HepG2 (cell line): Measurements from ENCODE around the gene KCTD21. TPM values are rescaled to one million over a fixed set of nuclear protein-coding genes. Genes with fewer than 3 reads are reported as not detected.

Experiments used
- ATAC-seq: fragments of 200-7000 bp; cut with Tn5 transposase; 3 replicates; pipeline ENCODE4 v1.9.1; 2020; ENCODE audit warnings: mild to moderate bottlenecking, moderate library complexity
- BruUV-seq: library from RNA; stranded (reverse); fragments of 400-500 nt; replicated peaks from 2 replicates; lab custom pipeline; 2021; lab: Mats Ljungman, UMichigan
- CTCF ChIA-PET: fragments of 300-600 bp; formaldehyde crosslinking; extraction: SDS; loops from one replicate; lab custom pipeline; 2021; ENCODE audit warnings: low total read pairs, inconsistent platforms, low intra/inter-chr PET ratio; lab: Yijun Ruan, JAX
- POLR2A ChIA-PET: fragments of 350-600 bp; sonication (Branson Sonifier 250); formaldehyde crosslinking; loops from one replicate; lab custom pipeline; 2020; ENCODE audit warnings: antibody characterized with exemption, inconsistent platforms; lab: Yijun Ruan, JAX
- DNase-seq: peaks from one replicate; pipeline ENCODE4 v3.0.0-alpha.2; 2015; ENCODE audit warnings: low spot score
- FAIRE-seq: peaks from 3 replicates; lab custom pipeline; 2011; peaks lifted over from hg19 to GRCh38; lab: Jason Lieb, UNC
- H2AFZ ChIP-seq: one replicate; pipeline ENCODE4 v1.6.1; 2011; ENCODE audit warnings: low read length, inconsistent platforms
- H3K27ac ChIP-seq: fragments of 300-600 bp; 3 replicates; pipeline ENCODE4 v1.8.0; 2011; ENCODE audit warnings: mixed run types, mild to moderate bottlenecking, mixed read lengths, low read length, inconsistent platforms; ENCODE audit not compliant: insufficient read depth; ENCODE audit errors: extremely low read length
- H3K27me3 ChIP-seq, 2 experiments: fragments of 200-600 bp in 1 of 2; 2 replicates in 1 of 2; 3 replicates in 1 of 2; pipeline versions ENCODE4 v1.6.0 to v1.8.0; 2011; ENCODE audit warnings: low read length in 2 of 2, mild to moderate bottlenecking in 2 of 2, moderate library complexity in 2 of 2, inconsistent platforms in 1 of 2; ENCODE audit not compliant: insufficient read depth in 2 of 2, control insufficient read depth in 1 of 2
- H3K36me3 ChIP-seq, 2 experiments: fragments of 200-600 bp in 1 of 2; replicated peaks in 1 of 2; 2 replicates in 1 of 2; 3 replicates in 1 of 2; pipeline versions ENCODE4 v1.5.1 to v1.8.0; 2011; ENCODE audit warnings: low read length in 2 of 2, inconsistent platforms in 1 of 2; ENCODE audit not compliant: insufficient read depth in 2 of 2, control insufficient read depth in 1 of 2
- H3K4me1 ChIP-seq: 2 replicates; pipeline ENCODE4 v1.5.1; 2012; ENCODE audit warnings: low read length, inconsistent platforms; ENCODE audit not compliant: insufficient read depth
- H3K4me2 ChIP-seq: 2 replicates; pipeline ENCODE4 v1.6.0; 2011; ENCODE audit warnings: low read depth, low read length, inconsistent platforms
- H3K4me3 ChIP-seq, 3 experiments: fragments of 200-600 bp in 1 of 3; sonication (generic), shearing (Covaris generic) in 1 of 3; replicated peaks in 1 of 3; 2 replicates each; pipeline ENCODE4 v1.5.1; 2011 to 2016; ENCODE audit warnings: low read length in 3 of 3, inconsistent platforms in 2 of 3, low read depth in 2 of 3, mild to moderate bottlenecking in 2 of 3, control low read depth in 1 of 3, mixed read lengths in 1 of 3; ENCODE audit not compliant: insufficient read depth in 1 of 3
- H3K79me2 ChIP-seq: one replicate; pipeline ENCODE4 v1.6.1; 2011; ENCODE audit warnings: low read length, inconsistent platforms; ENCODE audit not compliant: insufficient read depth
- H3K9ac ChIP-seq: 2 replicates; pipeline ENCODE4 v1.6.0; 2011; ENCODE audit warnings: mild to moderate bottlenecking, low read depth, low read length, inconsistent platforms; ENCODE audit not compliant: insufficient read depth
- H3K9me3 ChIP-seq: 2 replicates; pipeline ENCODE4 v1.5.1; 2012; ENCODE audit warnings: mild to moderate bottlenecking, low read length
- H4K20me1 ChIP-seq: 2 replicates; pipeline ENCODE4 v1.6.0; 2011; ENCODE audit warnings: inconsistent platforms, mild to moderate bottlenecking, low read length, moderate library complexity; ENCODE audit not compliant: insufficient read depth
- DMAP1 ChIP-seq: IDR thresholded peaks from 2 replicates; pipeline ENCODE4 v1.6.1; 2016
- DZIP1 ChIP-seq: sonication (generic); formaldehyde crosslinking; IDR thresholded peaks from 2 replicates; pipeline ENCODE4 v1.5.0; 2020; ENCODE audit warnings: mild to moderate bottlenecking, missing genetic modification reagents
- HNF1B ChIP-seq: sonication (generic); formaldehyde crosslinking; IDR thresholded peaks from 2 replicates; pipeline ENCODE4 v1.5.1; 2020; ENCODE audit warnings: mild to moderate bottlenecking, moderate library complexity, missing genetic modification reagents
- MBD4 ChIP-seq: IDR thresholded peaks from 2 replicates; pipeline ENCODE4 v1.6.1; 2012; ENCODE audit warnings: low read length, inconsistent platforms, borderline replicate concordance
- SKI ChIP-seq: fragments of 450-650 bp; IDR thresholded peaks from one replicate; pipeline ENCODE4 v1.6.1; 2018; ENCODE audit warnings: mild to moderate bottlenecking; ENCODE audit not compliant: partially characterized antibody
- ZNF264 ChIP-seq: sonication (generic); formaldehyde crosslinking; IDR thresholded peaks from 2 replicates; pipeline ENCODE4 v1.4.0; 2020; ENCODE audit warnings: missing genetic modification reagents
- ZNF44 ChIP-seq: sonication (generic); formaldehyde crosslinking; IDR thresholded peaks from 2 replicates; pipeline ENCODE4 v1.5.1; 2020; ENCODE audit warnings: mild to moderate bottlenecking, missing genetic modification reagents
- ZNF605 ChIP-seq: sonication (generic); formaldehyde crosslinking; IDR thresholded peaks from 2 replicates; pipeline ENCODE4 v1.8.0; 2022; ENCODE audit warnings: mild to moderate bottlenecking, missing genetic modification reagents
- ZNF747 ChIP-seq: sonication (generic); formaldehyde crosslinking; IDR thresholded peaks from 2 replicates; pipeline ENCODE4 v1.8.1; 2023; ENCODE audit warnings: missing genetic modification reagents, mild to moderate bottlenecking, borderline replicate concordance
- ZSCAN21 ChIP-seq: sonication (generic); formaldehyde crosslinking; IDR thresholded peaks from 2 replicates; pipeline ENCODE4 v1.8.0; 2022; ENCODE audit warnings: mild to moderate bottlenecking, missing genetic modification reagents, moderate library complexity, borderline replicate concordance
- WGBS: methylation state at CpG from one replicate; pipeline ENCODE4 v1.1.6; 2017; ENCODE audit warnings: low lambda C conversion rate; 5-methylcytosine and 5-hydroxymethylcytosine counted together
- in situ Hi-C: cut with HindIII; loops from 2 replicates; pipeline ENCODE4 v1.10.0; 2017; ENCODE audit warnings: low pct_unique_long_range_greater_than_20kb; ENCODE audit not compliant: extremely low pct_ligation_motif_present
- intact Hi-C: fragments of 100-400 bp; cut with micrococcal nuclease; formaldehyde crosslinking; loops from one replicate; pipeline ENCODE4 v1.10.0; 2022; ENCODE audit not compliant: unreplicated experiment
- polyA plus RNA-seq, 8 experiments: library from polyadenylated mRNA; depleted of rRNA in 3 of 8; stranded (reverse) in 7 of 8; unstranded in 1 of 8; fragments of >200 nt; fragmentation: Illumina TruSeq in 4 of 8; extraction: Trizol in 4 of 8; gene quantifications; 2 replicates each; pipeline versions ENCODE4 v1.2.1 to v1.2.3, GENCODE V29; 2011 to 2016; ENCODE audit warnings: low read depth in 4 of 8, missing spikeins in 1 of 8, mixed read lengths in 1 of 8; ENCODE audit not compliant: insufficient read depth in 1 of 8
- total RNA-seq, 5 experiments: library from RNA; depleted of rRNA; stranded (reverse); fragments of >200 nt; fragmentation: Illumina TruSeq; extraction: Trizol; gene quantifications; 2 replicates each; pipeline ENCODE4 v1.2.3, GENCODE V29; 2016; ENCODE audit warnings: low read depth in 1 of 5
- TF ChIP-seq, protein P1 (sequence below): sonication (generic); formaldehyde crosslinking; IDR thresholded peaks from 2 replicates; pipeline ENCODE4 v1.9.0; 2021; ENCODE audit warnings: mild to moderate bottlenecking, missing genetic modification reagents

KCTD21 gene
- total and polyA plus RNA-seq, 2 of the 13 experiments (the other 11 are each of a cell fraction or from before 2014, with no cell fraction given): 3.1 to 13.5 TPM

DNA sequence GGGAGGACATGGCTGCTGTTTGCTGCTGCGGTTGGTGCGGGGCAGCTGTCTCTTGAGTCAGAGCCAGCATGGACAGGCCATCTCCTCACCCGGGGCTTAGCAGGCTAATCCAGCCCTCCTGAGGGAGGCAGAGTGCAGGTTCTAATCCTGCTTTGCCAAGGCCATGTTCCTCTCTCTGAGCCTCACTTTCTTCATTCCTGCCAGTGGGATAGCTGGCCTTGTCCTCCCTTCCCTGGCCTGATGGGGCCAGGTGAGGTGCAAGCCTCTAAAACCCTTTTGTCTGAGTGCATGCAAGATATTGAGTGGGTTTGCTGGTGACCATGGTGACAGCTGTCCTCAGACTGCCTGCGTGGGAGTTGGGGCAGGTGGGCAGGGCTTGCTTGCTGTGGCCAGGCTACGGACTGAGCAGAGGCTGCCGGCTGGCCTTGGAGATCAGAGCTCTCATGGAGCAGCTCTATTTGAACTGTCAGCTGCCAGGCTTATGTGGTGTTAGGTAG, 3.8 kb upstream of the KCTD21 start (continued):
- TF ChIP-seq HNF1B (CRISPR knock-in tag) (peak; percentile 19; the same call in 1 of the 2 replicates), ZNF264 (no peak), SKI (peak; percentile 45), ZNF605 (0 out of 2 replicates have a peak, but pooled peaks have one; percentile 32)

GRCh38 chr11:78190871-78191538, 2.6 kb upstream of the KCTD21 start:
- no peak overlapping the region for H2AFZ ChIP-seq
- peaks cover 82% of the 10 kb centered on the region for H3K4me1 ChIP-seq
- no TSS peak for BruUV-seq
- no peaks in the 10 kb centered on the region for H4K20me1 ChIP-seq
- WGBS: 44% methylated on average over 13 of the region's 14 CpGs
- in situ Hi-C loops: no loop called here
- H3K4me3 ChIP-seq: peak overlapping the region; percentile 10 to 48 (median 16); a peak in 2 of 6 replicates
- H3K9ac ChIP-seq: no peak overlapping the region
- no peaks in the 10 kb centered on the region for H3K36me3 ChIP-seq
- intact Hi-C loops: no loop called here
- H3K4me2 ChIP-seq: peak overlapping the region; percentile 86
- H3K79me2 ChIP-seq: peaks cover 13% of the 10 kb centered on the region
- H3K9me3 ChIP-seq: no peaks in the 10 kb centered on the region
- peak; percentile 23 for FAIRE-seq
- H3K27me3 ChIP-seq: no peaks in the 10 kb centered on the region; a peak in 1 of 5 replicates
- ChIA-PET POLR2A (interaction anchor here (1.0 to 3.9 kb wide), 4 partner anchors 20 to 150 kb away, joined by 3 to 37 read pairs (median 4); partner anchors contain the start of gene ALG8), CTCF (no interaction called here)
- peak; percentile 32 for DNase-seq
- peak; percentile 1; the same call in 1 of the 3 replicates for ATAC-seq
- peak overlapping the region; percentile 39 for H3K27ac ChIP-seq
- TF ChIP-seq ZSCAN21 (peak; percentile 76; the same call in 1 of the 2 replicates), DZIP1 (CRISPR knock-in tag) (no peak), MBD4 (no peak), ZNF44 (CRISPR knock-in tag) (0 out of 2 replicates have a peak, but pooled peaks have one; percentile 53), DMAP1 (no peak), ZNF747 (CRISPR knock-in tag) (no peak)
- TF ChIP-seq, protein P1, sequence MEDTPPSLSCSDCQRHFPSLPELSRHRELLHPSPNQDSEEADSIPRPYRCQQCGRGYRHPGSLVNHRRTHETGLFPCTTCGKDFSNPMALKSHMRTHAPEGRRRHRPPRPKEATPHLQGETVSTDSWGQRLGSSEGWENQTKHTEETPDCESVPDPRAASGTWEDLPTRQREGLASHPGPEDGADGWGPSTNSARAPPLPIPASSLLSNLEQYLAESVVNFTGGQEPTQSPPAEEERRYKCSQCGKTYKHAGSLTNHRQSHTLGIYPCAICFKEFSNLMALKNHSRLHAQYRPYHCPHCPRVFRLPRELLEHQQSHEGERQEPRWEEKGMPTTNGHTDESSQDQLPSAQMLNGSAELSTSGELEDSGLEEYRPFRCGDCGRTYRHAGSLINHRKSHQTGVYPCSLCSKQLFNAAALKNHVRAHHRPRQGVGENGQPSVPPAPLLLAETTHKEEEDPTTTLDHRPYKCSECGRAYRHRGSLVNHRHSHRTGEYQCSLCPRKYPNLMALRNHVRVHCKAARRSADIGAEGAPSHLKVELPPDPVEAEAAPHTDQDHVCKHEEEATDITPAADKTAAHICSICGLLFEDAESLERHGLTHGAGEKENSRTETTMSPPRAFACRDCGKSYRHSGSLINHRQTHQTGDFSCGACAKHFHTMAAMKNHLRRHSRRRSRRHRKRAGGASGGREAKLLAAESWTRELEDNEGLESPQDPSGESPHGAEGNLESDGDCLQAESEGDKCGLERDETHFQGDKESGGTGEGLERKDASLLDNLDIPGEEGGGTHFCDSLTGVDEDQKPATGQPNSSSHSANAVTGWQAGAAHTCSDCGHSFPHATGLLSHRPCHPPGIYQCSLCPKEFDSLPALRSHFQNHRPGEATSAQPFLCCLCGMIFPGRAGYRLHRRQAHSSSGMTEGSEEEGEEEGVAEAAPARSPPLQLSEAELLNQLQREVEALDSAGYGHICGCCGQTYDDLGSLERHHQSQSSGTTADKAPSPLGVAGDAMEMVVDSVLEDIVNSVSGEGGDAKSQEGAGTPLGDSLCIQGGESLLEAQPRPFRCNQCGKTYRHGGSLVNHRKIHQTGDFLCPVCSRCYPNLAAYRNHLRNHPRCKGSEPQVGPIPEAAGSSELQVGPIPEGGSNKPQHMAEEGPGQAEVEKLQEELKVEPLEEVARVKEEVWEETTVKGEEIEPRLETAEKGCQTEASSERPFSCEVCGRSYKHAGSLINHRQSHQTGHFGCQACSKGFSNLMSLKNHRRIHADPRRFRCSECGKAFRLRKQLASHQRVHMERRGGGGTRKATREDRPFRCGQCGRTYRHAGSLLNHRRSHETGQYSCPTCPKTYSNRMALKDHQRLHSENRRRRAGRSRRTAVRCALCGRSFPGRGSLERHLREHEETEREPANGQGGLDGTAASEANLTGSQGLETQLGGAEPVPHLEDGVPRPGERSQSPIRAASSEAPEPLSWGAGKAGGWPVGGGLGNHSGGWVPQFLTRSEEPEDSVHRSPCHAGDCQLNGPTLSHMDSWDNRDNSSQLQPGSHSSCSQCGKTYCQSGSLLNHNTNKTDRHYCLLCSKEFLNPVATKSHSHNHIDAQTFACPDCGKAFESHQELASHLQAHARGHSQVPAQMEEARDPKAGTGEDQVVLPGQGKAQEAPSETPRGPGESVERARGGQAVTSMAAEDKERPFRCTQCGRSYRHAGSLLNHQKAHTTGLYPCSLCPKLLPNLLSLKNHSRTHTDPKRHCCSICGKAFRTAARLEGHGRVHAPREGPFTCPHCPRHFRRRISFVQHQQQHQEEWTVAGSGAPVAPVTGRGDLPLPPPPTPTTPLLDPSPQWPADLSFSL: peak; percentile 84
